Gastrocnemius medialis (tissue), 4 donors: Measurements from ENCODE around the gene C17orf67.

Source experiments
- POLR2A ChIP-seq, 2 donors: fragments of 450-650 bp; IDR thresholded peaks; one replicate each; pipeline ENCODE4 v1.6.1; 2017; ENCODE audit warnings: antibody characterized with exemption in 2 of 2, mild to moderate bottlenecking in 2 of 2, moderate library complexity in 2 of 2
- TF ChIP-seq, protein P1 (sequence below), 5 experiments: fragments of 450-650 bp in 3 of 5; fragments of 200-600 bp in 2 of 5; sonication (generic) in 2 of 5; IDR thresholded peaks in 4 of 5; conservative IDR thresholded peaks in 1 of 5; 1 replicate in 4 of 5; 2 replicates in 1 of 5; pipeline ENCODE4 v1.5.1; 2016 to 2019; ENCODE audit warnings: antibody characterized with exemption in 5 of 5, mild to moderate bottlenecking in 3 of 5, moderate library complexity in 3 of 5

DNA sequence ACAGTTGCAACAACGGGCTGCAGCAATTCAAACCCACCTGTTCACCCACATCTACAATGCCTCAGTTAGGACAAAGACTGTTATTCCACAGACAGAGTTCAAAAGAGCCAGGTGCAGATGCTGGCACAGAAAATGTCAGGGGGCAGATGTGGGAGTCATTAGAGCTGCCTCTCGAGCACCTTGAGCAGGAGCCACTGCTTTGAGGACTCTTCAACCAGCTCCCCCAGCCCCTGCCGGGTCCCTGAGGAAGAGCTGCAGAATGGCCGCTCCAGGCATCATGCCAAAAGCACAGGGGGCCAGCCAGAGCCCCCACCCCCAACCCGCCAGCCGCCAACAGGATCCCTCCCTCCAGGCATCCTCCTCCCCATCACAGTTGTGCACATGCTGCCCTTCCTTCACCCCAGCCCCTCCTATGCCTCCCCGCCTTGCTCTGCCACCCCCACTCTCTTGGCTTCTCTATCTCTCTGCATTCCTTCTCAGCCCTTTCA is 20.8 kb downstream of the C17orf67 start:
- TF ChIP-seq POLR2A (IDR thresholded peaks at IDR 0.05), result no peak
- TF ChIP-seq, protein P1, sequence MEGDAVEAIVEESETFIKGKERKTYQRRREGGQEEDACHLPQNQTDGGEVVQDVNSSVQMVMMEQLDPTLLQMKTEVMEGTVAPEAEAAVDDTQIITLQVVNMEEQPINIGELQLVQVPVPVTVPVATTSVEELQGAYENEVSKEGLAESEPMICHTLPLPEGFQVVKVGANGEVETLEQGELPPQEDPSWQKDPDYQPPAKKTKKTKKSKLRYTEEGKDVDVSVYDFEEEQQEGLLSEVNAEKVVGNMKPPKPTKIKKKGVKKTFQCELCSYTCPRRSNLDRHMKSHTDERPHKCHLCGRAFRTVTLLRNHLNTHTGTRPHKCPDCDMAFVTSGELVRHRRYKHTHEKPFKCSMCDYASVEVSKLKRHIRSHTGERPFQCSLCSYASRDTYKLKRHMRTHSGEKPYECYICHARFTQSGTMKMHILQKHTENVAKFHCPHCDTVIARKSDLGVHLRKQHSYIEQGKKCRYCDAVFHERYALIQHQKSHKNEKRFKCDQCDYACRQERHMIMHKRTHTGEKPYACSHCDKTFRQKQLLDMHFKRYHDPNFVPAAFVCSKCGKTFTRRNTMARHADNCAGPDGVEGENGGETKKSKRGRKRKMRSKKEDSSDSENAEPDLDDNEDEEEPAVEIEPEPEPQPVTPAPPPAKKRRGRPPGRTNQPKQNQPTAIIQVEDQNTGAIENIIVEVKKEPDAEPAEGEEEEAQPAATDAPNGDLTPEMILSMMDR (IDR thresholded peaks at IDR 0.05 in 4 of 5, conservative IDR thresholded peaks at IDR 0.05 in 1 of 5), result no peak
